ENCODE measurements around the gene GLB1L3.

Gene GLB1L3, protein sequence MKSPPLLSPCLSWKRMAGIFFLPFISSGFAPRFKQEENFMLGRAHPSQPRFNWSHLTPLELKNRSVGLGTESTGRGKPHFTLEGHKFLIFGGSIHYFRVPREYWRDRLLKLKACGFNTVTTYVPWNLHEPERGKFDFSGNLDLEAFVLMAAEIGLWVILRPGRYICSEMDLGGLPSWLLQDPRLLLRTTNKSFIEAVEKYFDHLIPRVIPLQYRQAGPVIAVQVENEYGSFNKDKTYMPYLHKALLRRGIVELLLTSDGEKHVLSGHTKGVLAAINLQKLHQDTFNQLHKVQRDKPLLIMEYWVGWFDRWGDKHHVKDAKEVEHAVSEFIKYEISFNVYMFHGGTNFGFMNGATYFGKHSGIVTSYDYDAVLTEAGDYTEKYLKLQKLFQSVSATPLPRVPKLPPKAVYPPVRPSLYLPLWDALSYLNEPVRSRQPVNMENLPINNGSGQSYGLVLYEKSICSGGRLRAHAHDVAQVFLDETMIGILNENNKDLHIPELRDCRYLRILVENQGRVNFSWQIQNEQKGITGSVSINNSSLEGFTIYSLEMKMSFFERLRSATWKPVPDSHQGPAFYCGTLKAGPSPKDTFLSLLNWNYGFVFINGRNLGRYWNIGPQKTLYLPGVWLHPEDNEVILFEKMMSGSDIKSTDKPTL

DNA sequence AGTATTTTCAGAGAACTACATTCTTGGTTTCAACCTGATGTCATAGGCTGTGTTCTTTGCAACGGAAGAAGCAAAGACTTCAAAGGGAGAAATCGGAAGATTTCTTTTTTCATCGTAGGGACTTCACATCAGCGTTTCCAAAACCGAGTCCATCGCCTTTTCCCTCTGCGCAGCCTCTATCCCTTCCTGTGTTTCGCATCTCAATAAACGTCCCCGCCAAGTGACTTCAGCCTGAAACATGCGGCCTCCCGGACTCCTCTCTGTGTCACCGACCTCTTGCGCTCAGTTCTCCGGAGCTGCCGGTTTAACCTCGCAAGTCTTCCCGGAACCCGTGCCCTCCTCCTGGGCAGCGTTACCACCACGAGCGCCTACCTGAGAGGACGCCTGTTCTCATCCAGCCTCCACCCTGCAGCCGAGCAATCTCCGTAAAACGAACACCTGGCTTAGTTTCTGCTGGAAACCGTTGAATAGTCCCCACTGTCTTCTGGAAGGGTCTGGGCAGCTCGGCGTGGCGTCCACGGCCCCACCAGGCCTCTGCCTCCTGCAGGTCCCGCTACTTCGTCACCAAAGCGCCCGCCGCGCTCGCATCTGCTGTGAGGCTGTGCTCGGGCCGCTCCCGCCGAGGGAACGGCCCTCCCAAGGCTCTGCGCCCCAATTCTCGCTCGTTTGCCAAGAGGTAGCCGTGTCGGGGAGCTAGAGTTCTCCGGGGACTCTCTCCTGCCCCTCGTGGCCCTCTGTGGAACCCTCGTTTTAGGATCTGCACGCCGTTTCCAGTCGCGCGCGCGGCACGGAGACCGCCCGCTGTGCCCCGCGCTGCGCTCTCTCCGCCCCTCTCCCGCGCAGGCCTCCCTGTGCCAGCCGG, at the start of gene GLB1L3:
Gene GLB1L3, plus strand, starts transcription at position 846 of the 862 bp plus-strand sequence. CDS start 362 bp downstream, outside the sequence.
- Mint-ChIP-seq H3K36me3 (no peaks in the 10 kb centered on the region), H3K9me3 (peaks cover 4% of the 10 kb centered on the region), H3K4me1 (peaks cover 12% of the 10 kb centered on the region), H3K4me3 (peak within 1 kb of the TSS; percentile 79), H3K27ac (no peak within 1 kb of the TSS), H3K27me3 (peaks cover 38% of the 10 kb centered on the region)
- ATAC-seq (ENCODE audit: low read depth) (peak; percentile 85), DNase-seq (ENCODE audit: low spot score in 2 of 2) (peak; percentile 31 to 38)

DNA sequence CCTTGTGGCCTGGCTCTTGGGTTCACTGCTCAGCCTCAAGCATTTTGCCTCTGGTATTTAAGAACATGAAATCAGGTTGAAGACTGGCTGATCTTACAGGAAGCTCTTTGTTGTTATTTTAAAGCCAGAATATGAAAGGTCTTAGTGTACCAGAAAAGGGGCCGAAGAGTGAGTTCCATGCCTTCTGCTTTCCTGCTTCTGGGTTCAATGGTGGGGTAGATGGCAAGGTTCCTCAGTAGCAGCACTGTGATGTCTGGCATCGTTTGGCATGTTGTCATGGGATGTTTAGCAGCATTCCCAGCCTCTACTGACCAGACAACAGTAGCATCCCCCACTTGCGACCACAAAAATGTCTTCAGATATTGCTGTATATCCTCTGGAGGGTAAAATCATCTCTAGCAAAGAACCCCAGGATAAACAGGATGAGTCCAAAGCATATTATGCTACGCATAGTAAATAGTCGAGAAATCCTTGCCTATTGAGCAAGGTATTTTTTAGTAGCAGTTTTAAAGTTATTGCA, 49.3 kb upstream of the GLB1L3 start:
- Mint-ChIP-seq H3K27me3 (peaks cover 11% of the 10 kb centered on the region), H3K9me3 (no peaks in the 10 kb centered on the region), H3K4me1 (peaks cover 44% of the 10 kb centered on the region), H3K27ac (no peak overlapping the region), H3K4me3 (no peak overlapping the region), H3K36me3 (peaks cover 2% of the 10 kb centered on the region)
- ATAC-seq (ENCODE audit: low read depth) = no peak
- no peak for DNase-seq (ENCODE audit: low spot score in 2 of 2)

DNA sequence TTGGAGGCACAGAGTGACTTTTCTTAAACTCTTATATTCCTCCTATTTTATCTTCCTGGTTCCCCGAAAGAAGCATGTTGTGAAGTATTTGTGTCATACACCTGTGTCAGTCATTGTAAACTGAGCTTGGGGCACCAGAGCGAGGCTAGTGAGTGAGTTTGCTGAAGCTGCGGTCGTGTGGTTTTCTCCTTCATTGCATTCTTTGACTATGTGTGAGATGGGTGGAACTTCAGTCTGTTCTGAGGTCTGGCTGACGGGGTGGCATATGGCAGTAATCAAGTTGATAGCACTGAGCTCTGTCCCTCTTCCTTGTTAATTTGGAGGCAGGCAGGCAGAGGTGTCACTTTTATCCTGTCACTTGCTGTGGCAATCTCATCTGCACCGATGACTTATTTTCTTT, 47.6 kb upstream of the GLB1L3 start:
- DNase-seq (ENCODE audit: low spot score in 2 of 2) (peak; percentile 29 to 68), ATAC-seq (ENCODE audit: low read depth) (peak; percentile 64)
- Mint-ChIP-seq H3K9me3 (no peaks in the 10 kb centered on the region), H3K27me3 (peaks cover 11% of the 10 kb centered on the region), H3K36me3 (peaks cover 2% of the 10 kb centered on the region), H3K4me3 (peak overlapping the region; percentile 32), H3K4me1 (peaks cover 38% of the 10 kb centered on the region), H3K27ac (no peak overlapping the region)

DNA sequence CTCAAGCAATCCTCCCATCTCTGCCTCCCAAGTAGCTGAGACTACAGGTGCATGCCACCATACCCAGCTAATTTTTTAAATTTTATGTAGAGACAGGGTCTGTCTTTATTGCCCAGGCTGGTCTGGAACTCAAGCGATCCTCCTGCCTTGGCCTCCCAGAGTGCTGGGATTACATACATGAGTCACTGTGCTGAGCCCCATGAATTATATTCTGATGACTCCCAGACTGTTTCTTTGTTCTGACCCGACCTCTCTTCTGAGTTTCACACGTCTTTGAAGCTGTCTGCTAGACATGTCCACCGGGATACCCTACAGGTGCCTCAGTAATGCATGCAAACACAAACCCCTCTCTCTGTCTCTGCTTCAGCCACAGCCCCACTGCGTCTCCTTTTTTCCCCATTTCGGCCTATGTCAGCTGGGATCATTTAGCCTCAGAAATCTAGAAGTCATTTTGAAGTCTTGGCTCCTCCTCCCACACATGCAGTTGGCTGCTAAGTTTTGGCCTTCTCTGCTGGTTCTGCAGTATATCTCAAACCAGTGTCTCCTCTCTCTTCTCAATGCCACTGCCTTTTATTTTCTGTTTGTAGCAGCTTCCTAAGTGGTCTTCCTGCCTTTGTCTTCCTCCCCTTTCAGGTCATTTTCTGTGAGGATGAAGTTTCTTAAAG, 46.9 kb upstream of the GLB1L3 start:
- H3K4me3 Mint-ChIP-seq = peak overlapping the region; percentile 43
- no peak overlapping the region for H3K27ac Mint-ChIP-seq
- H3K4me1 Mint-ChIP-seq = peaks cover 38% of the 10 kb centered on the region
- no peak for ATAC-seq (ENCODE audit: low read depth)
- no peaks in the 10 kb centered on the region for H3K9me3 Mint-ChIP-seq
- DNase-seq (ENCODE audit: low spot score in 2 of 2) = no peak
- peaks cover 11% of the 10 kb centered on the region for H3K27me3 Mint-ChIP-seq
- H3K36me3 Mint-ChIP-seq = peaks cover 2% of the 10 kb centered on the region

DNA sequence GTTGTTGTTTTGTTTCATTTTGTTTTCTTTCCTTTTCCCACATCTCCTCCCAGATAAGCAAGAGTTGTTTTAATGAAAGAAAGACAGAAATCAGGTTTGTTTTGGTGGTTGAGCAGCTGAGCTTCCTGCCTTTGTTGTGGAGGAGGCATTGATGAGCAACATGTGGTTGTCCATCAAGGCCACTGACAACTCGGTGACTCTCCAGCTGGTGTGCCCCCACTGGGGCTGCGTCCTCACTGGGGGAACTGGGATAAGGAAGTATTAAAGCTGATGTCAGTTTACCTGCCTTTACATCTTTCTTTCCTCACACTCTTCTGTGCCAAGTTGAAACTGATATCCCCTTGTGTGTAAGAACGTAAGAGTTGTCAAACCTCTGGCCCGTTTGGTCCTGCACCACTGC, 45.8 kb upstream of the GLB1L3 start:
- H3K27me3 Mint-ChIP-seq = peaks cover 11% of the 10 kb centered on the region
- peaks cover 34% of the 10 kb centered on the region for H3K4me1 Mint-ChIP-seq
- ATAC-seq (ENCODE audit: low read depth) (no peak), DNase-seq (ENCODE audit: low spot score in 2 of 2) (no peak)
- H3K36me3 Mint-ChIP-seq = peaks cover 6% of the 10 kb centered on the region
- no peak overlapping the region for H3K27ac Mint-ChIP-seq
- H3K4me3 Mint-ChIP-seq = no peak overlapping the region
- no peaks in the 10 kb centered on the region for H3K9me3 Mint-ChIP-seq

DNA sequence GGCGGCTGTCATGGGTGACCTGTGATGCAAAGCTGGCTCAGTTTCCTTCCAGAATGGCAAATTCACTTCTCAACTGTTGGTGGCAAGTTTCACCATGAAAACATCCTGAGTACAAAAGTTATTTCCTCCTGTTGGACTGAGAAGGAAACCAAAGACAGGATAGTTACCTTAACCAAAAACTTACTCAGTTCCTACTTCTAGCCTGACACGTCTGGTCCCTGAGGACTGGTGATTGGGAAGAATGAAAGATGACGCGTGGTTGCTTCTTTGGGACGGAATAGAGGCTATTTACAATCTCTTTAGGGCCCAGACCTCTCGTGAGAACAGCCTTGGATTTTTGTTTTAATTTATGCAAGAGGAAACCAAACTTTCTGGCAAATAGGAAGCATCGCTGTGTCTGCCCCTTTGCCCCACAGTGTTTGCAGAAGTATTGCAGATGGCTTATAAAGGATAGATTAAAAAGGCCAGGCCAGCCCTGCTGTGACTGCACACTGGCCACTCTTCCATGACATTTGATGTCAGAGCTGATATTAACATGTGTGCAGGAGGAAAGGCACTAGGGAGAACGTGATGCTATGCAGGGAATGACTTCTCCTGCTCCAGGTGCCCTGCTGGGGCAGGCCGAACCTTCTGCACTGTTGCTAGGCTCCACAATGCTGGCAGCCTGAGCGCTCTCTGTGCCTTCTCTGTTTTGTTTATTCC, 44.1 kb upstream of the GLB1L3 start:
- ATAC-seq (ENCODE audit: low read depth) (no peak), DNase-seq (ENCODE audit: low spot score in 2 of 2) (no peak)
- Mint-ChIP-seq H3K36me3 (peaks cover 9% of the 10 kb centered on the region), H3K27me3 (peaks cover 7% of the 10 kb centered on the region), H3K9me3 (no peaks in the 10 kb centered on the region), H3K27ac (no peak overlapping the region), H3K4me1 (peaks cover 29% of the 10 kb centered on the region), H3K4me3 (no peak overlapping the region)

DNA sequence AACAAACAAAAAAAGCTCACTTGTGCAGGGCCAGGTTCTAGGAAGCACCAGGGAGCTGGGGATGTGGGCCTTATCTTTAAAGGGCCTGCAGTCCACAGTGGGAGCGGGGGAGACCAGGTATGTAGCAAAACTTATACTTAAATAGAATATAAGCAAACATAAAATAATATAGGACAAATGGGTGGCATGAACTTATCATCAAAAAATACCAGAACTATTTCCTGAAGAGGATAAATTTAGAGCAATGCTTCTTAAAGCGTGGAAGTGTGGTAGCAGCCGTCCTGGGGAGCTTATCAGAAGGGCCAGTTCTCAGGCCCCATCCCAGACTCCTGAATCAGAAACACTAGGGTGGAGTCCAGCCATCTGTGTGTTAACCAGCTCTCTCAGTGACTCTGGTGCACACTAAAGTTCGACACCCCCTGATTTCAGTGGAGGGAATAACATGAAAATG, 42.4 kb upstream of the GLB1L3 start:
- no peaks in the 10 kb centered on the region for H3K9me3 Mint-ChIP-seq
- no peak overlapping the region for H3K4me3 Mint-ChIP-seq
- no peak for ATAC-seq (ENCODE audit: low read depth)
- H3K27ac Mint-ChIP-seq = no peak overlapping the region
- peaks cover 7% of the 10 kb centered on the region for H3K27me3 Mint-ChIP-seq
- peaks cover 20% of the 10 kb centered on the region for H3K4me1 Mint-ChIP-seq
- DNase-seq (ENCODE audit: low spot score in 2 of 2) = no peak
- peaks cover 18% of the 10 kb centered on the region for H3K36me3 Mint-ChIP-seq

DNA sequence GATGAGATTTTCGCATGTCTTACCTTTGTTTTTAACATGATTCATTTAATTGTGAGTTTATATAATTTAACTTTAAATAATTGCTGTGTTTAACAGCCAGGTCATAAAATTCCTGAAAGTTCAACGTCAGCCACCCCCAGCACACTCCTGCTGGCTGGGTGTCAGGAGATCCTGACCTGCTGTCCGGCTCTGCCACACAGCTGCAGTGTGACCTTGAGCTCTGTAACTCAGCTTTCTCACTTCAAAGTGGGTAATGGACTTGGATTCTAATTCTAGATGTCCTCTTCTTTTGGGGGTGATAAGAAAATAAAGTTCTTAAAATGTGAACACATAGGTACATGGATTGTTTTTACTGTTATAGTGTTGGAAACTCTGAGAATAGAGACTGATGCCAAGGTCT, 40.8 kb upstream of the GLB1L3 start:
- ATAC-seq (ENCODE audit: low read depth) (no peak), DNase-seq (ENCODE audit: low spot score in 2 of 2) (no peak)
- Mint-ChIP-seq H3K4me1 (peaks cover 12% of the 10 kb centered on the region), H3K27ac (no peak overlapping the region), H3K9me3 (no peaks in the 10 kb centered on the region), H3K27me3 (peaks cover 3% of the 10 kb centered on the region), H3K4me3 (no peak overlapping the region), H3K36me3 (peaks cover 16% of the 10 kb centered on the region)

DNA sequence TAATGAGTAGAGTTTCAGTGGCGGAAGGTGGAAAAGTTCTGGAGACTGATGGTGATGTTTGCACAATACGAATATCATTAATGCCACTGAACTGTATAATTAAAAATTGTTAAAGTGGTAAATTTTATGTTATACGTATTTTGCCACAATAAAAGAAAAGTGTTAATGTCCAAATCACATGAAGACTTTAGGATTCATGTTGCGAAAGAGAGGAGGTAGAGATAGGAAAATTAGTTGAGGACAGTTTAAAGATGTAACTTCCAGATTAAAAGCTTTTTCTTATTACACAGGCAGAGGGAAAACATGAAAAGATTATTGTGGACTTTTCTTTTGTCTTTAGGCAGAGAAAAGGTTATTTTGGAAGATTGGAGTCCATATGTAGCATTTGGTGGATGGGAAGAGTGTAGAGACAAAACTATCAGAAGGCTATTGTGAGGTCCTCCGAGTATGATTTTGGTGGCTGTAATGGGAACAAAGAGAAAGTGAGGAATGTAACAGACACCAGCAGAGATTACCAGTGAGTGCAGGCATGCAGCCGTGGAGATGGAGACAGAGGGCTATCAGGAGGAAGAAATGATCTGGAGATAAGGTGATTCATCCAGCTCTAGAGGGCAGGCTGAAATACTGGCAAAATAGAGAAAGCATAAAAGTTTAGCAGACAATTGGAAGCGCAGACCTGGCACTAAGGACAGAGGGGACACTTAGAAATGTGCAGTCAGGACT, 39.2 kb upstream of the GLB1L3 start:
- Mint-ChIP-seq H3K27me3 (no peaks in the 10 kb centered on the region), H3K4me1 (peaks cover 5% of the 10 kb centered on the region), H3K36me3 (peaks cover 16% of the 10 kb centered on the region), H3K4me3 (no peak overlapping the region), H3K27ac (no peak overlapping the region), H3K9me3 (no peaks in the 10 kb centered on the region)
- DNase-seq (ENCODE audit: low spot score in 2 of 2) (no peak), ATAC-seq (ENCODE audit: low read depth) (no peak)

DNA sequence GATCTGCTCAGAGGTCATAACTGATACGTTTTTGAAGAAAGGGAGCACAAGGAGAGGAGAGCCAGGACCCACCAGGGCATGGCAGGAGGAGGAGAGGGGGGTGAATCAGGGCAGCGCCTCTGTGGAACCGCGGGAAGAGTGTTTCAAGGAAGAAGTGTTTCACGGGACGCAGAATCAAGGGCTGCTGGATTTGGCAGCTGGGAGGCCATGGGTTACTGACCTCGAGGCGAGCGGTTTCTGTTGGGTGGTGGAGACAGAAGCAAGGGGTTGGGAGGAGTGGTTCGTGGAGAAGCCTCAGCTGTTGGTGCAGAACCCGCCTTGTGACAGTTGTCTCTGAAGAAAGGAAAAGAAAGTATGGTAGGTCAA, 38.6 kb upstream of the GLB1L3 start:
- Mint-ChIP-seq H3K4me3 (no peak overlapping the region), H3K27ac (no peak overlapping the region), H3K4me1 (peaks cover under 1% of the 10 kb centered on the region), H3K27me3 (no peaks in the 10 kb centered on the region), H3K9me3 (no peaks in the 10 kb centered on the region), H3K36me3 (peaks cover 16% of the 10 kb centered on the region)
- ATAC-seq (ENCODE audit: low read depth) (no peak), DNase-seq (ENCODE audit: low spot score in 2 of 2) (no peak)

DNA sequence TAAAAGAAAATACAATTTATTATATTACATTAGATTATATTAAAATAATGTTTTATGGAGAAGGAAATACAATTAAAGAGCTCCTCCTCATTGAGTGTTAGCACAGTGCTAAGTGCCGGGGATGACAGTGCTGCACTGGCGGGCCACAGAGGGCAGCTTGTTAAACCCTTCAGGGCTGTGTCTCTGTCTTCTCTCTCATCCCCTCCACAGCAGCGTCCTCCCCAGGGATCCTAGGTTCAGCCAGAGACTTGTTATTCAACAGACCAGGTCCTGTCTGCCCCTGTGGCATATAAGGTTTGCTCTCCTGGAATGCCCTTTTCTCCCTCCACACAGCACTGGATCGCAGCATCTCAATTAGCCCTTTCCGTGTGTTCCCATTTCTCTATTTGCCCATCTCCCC, 37.2 kb upstream of the GLB1L3 start:
- DNase-seq (ENCODE audit: low spot score in 2 of 2) = no peak
- Mint-ChIP-seq H3K27me3 (no peaks in the 10 kb centered on the region), H3K36me3 (peaks cover 21% of the 10 kb centered on the region), H3K27ac (no peak overlapping the region), H3K4me3 (no peak overlapping the region), H3K4me1 (no peaks in the 10 kb centered on the region), H3K9me3 (no peaks in the 10 kb centered on the region)
- no peak for ATAC-seq (ENCODE audit: low read depth)

DNA sequence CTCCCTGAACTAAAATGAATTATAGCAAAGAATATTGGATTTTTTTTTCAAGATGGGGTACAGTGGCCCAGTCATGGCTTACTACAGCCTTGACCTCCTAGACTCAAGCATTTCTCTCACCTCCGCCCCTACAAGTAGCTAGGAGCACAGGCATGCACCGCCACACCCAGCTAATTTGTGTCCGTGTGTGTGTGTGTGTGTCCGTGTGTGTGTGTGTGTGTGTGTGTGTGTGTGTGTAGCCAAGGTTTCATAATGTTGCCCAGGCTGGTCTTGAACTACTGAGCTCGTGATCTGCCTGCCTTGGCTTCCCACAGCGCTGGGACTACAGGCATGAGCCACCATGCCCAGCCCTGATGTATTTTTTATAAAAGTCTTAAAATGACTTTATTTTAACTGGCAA, 35.6 kb upstream of the GLB1L3 start:
- no peak overlapping the region for H3K27ac Mint-ChIP-seq
- H3K27me3 Mint-ChIP-seq = no peaks in the 10 kb centered on the region
- H3K9me3 Mint-ChIP-seq = no peaks in the 10 kb centered on the region
- peaks cover 7% of the 10 kb centered on the region for H3K4me1 Mint-ChIP-seq
- H3K36me3 Mint-ChIP-seq = peaks cover 17% of the 10 kb centered on the region
- no peak overlapping the region for H3K4me3 Mint-ChIP-seq
- DNase-seq (ENCODE audit: low spot score in 2 of 2) (no peak), ATAC-seq (ENCODE audit: low read depth) (no peak)

All from memory B cell (primary cell).